ENCODE measurements around the gene CHST14.

The CHST14 gene

GRCh38 chr15:40486066-40486770 is 15.4 kb downstream of the CHST14 start:
- Mint-ChIP-seq H3K36me3 (ENCODE audit: low read depth) (no peaks in the 10 kb centered on the region), H3K27me3 (ENCODE audit: low read depth) (peaks cover 7% of the 10 kb centered on the region), H3K27ac (no peak overlapping the region), H3K4me1 (peaks cover 14% of the 10 kb centered on the region), H3K4me3 (no peak overlapping the region), H3K9me3 (no peaks in the 10 kb centered on the region)
- no peak for TF ChIP-seq CTCF (IDR thresholded peaks at IDR 0.05; ENCODE audit: unreplicated experiment in 3 of 3)

- TF ChIP-seq CTCF (IDR thresholded peaks at IDR 0.05; ENCODE audit: unreplicated experiment in 3 of 3), result no peak
- no peaks in the 10 kb centered on the region for H3K27me3 Mint-ChIP-seq (ENCODE audit: low read depth)
- no peak overlapping the region for H3K27ac Mint-ChIP-seq
- H3K4me3 Mint-ChIP-seq, result no peak overlapping the region
- no peaks in the 10 kb centered on the region for H3K9me3 Mint-ChIP-seq
- H3K36me3 Mint-ChIP-seq (ENCODE audit: low read depth), result no peaks in the 10 kb centered on the region
- no peaks in the 10 kb centered on the region for H3K4me1 Mint-ChIP-seq
Observed at GRCh38 chr15:40487816-40488682, 17.3 kb downstream of the CHST14 start.

GRCh38 chr15:40489274-40490175 is 18.7 kb downstream of the CHST14 start:
- no peaks in the 10 kb centered on the region for H3K27me3 Mint-ChIP-seq (ENCODE audit: low read depth)
- no peaks in the 10 kb centered on the region for H3K9me3 Mint-ChIP-seq
- H3K36me3 Mint-ChIP-seq (ENCODE audit: low read depth), result no peaks in the 10 kb centered on the region
- TF ChIP-seq CTCF (IDR thresholded peaks at IDR 0.05; ENCODE audit: unreplicated experiment in 3 of 3), result no peak
- no peak overlapping the region for H3K27ac Mint-ChIP-seq
- H3K4me1 Mint-ChIP-seq, result no peaks in the 10 kb centered on the region
- H3K4me3 Mint-ChIP-seq, result no peak overlapping the region

GRCh38 chr15:40493089-40493840 is 22.5 kb downstream of the CHST14 start:
- H3K27ac Mint-ChIP-seq, result no peak overlapping the region
- peaks cover 9% of the 10 kb centered on the region for H3K27me3 Mint-ChIP-seq (ENCODE audit: low read depth)
- no peaks in the 10 kb centered on the region for H3K36me3 Mint-ChIP-seq (ENCODE audit: low read depth)

More at GRCh38 chr15:40493089-40493840, 22.5 kb downstream of the CHST14 start:
- H3K9me3 Mint-ChIP-seq, result no peaks in the 10 kb centered on the region
- H3K4me1 Mint-ChIP-seq, result no peaks in the 10 kb centered on the region
- TF ChIP-seq CTCF (IDR thresholded peaks at IDR 0.05; ENCODE audit: unreplicated experiment in 3 of 3), result no peak
- H3K4me3 Mint-ChIP-seq, result no peak overlapping the region

Data from nephron (organoid).